ENCODE measurements around the gene ATP5PO. TPM values are rescaled to one million over a fixed set of nuclear protein-coding genes. Genes with fewer than 3 reads are reported as not detected.

The ATP5PO gene
- total and polyA plus RNA-seq, 2 donors (not counting 1 experiment from before 2014, with no cell fraction given): 154 to 259 TPM

GRCh38 chr21:33854604-33855003, 61.0 kb downstream of the ATP5PO start:
- DNase-seq (ENCODE audit: low read depth in 2 of 2): no peak
- Histone ChIP-seq H4K20me1 (ENCODE audit: control insufficient read depth, extremely low read depth, insufficient read depth, low read length) (no peaks in the 10 kb centered on the region), H3K4me1 (ENCODE audit: control insufficient read depth, extremely low read depth, insufficient read depth, low read length) (peaks cover 3% of the 10 kb centered on the region), H3K4me3 (replicated peaks in 1 of 4; ENCODE audit: control extremely low read depth in 1 of 4, insufficient read depth in 1 of 4, low read depth in 3 of 4, low read length in 4 of 4) (no peak overlapping the region), H3K79me2 (ENCODE audit: control insufficient read depth, insufficient read depth, low read length) (no peaks in the 10 kb centered on the region), H3K4me2 (ENCODE audit: extremely low read depth, insufficient read depth, low read length) (no peak overlapping the region), H3K9ac (ENCODE audit: insufficient read depth, low read length) (no peak overlapping the region), H3K27me3 (ENCODE audit: control insufficient read depth, insufficient read depth, low read length) (no peaks in the 10 kb centered on the region), H3K36me3 (ENCODE audit: control insufficient read depth, insufficient read depth, low read length) (no peaks in the 10 kb centered on the region), H2AFZ (ENCODE audit: low read length) (no peak overlapping the region), H3K9me3 (ENCODE audit: control insufficient read depth, insufficient read depth, low read depth, low read length) (no peaks in the 10 kb centered on the region), H3K27ac (ENCODE audit: insufficient read depth, low read length) (no peak overlapping the region)
- TF ChIP-seq EZH2 (IDR thresholded peaks at IDR 0.05; ENCODE audit: low read length, missing control alignments): no peak
- TF ChIP-seq, protein P1, sequence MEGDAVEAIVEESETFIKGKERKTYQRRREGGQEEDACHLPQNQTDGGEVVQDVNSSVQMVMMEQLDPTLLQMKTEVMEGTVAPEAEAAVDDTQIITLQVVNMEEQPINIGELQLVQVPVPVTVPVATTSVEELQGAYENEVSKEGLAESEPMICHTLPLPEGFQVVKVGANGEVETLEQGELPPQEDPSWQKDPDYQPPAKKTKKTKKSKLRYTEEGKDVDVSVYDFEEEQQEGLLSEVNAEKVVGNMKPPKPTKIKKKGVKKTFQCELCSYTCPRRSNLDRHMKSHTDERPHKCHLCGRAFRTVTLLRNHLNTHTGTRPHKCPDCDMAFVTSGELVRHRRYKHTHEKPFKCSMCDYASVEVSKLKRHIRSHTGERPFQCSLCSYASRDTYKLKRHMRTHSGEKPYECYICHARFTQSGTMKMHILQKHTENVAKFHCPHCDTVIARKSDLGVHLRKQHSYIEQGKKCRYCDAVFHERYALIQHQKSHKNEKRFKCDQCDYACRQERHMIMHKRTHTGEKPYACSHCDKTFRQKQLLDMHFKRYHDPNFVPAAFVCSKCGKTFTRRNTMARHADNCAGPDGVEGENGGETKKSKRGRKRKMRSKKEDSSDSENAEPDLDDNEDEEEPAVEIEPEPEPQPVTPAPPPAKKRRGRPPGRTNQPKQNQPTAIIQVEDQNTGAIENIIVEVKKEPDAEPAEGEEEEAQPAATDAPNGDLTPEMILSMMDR (conservative IDR thresholded peaks at IDR 0.05 in 1 of 2, IDR thresholded peaks at IDR 0.05 in 1 of 2; ENCODE audit: low read depth in 1 of 2, low read length in 2 of 2): no peak

Other genes starting within 250 kb of the ATP5PO start
- 19.3 and 20.0 TPM in 2 replicates for gene MRPS6, start 157.8 kb upstream of the ATP5PO start, total RNA-seq
- 45.6 and 58.7 TPM in 2 replicates for gene MRPS6, start 157.8 kb upstream of the ATP5PO start, polyA plus RNA-seq
- gene SLC5A3, start 157.8 kb upstream of the ATP5PO start, total RNA-seq: 28.6 and 35.7 TPM in 2 replicates
- 4.9 and 6.2 TPM in 2 replicates for gene SLC5A3, start 157.8 kb upstream of the ATP5PO start, polyA plus RNA-seq

Measured in fibroblast of lung (primary cell).